Heart left ventricle (tissue), 16 donors: ENCODE results near the gene CPEB4. TPM values are rescaled to one million over a fixed set of nuclear protein-coding genes. Genes with fewer than 3 reads are reported as not detected.

Experiments
- ATAC-seq, 4 donors: fragments of 200-7000 bp; cut with Tn5 transposase; one replicate each; pipeline ENCODE4 v1.9.1; 2020 to 2022; ENCODE audit warnings: moderate library complexity in 4 of 4, mild to moderate bottlenecking in 3 of 4, moderate number of reproducible peaks in 1 of 4
- DNase-seq, 5 donors: peaks; one replicate each; pipeline ENCODE4 v3.0.0-alpha.2; 2020
- H3K27ac ChIP-seq, 12 donors: fragments of 200-600 bp; sonication (generic) in 4 of 12; one replicate each; pipeline versions ENCODE4 v1.5.0 to v1.8.0; 2016 to 2022; ENCODE audit warnings: mild to moderate bottlenecking in 2 of 12
- H3K27me3 ChIP-seq, 9 donors: fragments of 200-600 bp; sonication (generic) in 2 of 9; one replicate each; pipeline versions ENCODE4 v1.5.1 to v1.8.0; 2016 to 2022; ENCODE audit warnings: mild to moderate bottlenecking in 3 of 9
- H3K36me3 ChIP-seq, 9 donors: fragments of 200-600 bp; sonication (generic) in 2 of 9; one replicate each; pipeline versions ENCODE4 v1.5.0 to v1.8.0; 2018 to 2022; ENCODE audit warnings: mild to moderate bottlenecking in 2 of 9
- H3K4me1 ChIP-seq, 12 donors: fragments of 200-600 bp; sonication (generic) in 4 of 12; one replicate each; pipeline versions ENCODE4 v1.5.0 to v1.8.0; 2016 to 2022; ENCODE audit warnings: mild to moderate bottlenecking in 3 of 12
- H3K4me3 ChIP-seq, 12 donors: fragments of 200-600 bp; sonication (generic) in 4 of 12; one replicate each; pipeline versions ENCODE4 v1.5.0 to v1.8.0; 2017 to 2022; ENCODE audit warnings: mild to moderate bottlenecking in 9 of 12, moderate library complexity in 4 of 12
- H3K9me3 ChIP-seq, 12 donors: fragments of 200-600 bp; sonication (generic) in 4 of 12; one replicate each; pipeline versions ENCODE4 v1.5.0 to v1.8.0; 2016 to 2022; ENCODE audit warnings: mild to moderate bottlenecking in 1 of 12
- CTCF ChIP-seq, 12 donors: fragments of 200-600 bp; sonication (generic) in 4 of 12; IDR thresholded peaks; one replicate each; pipeline versions ENCODE4 v1.5.0 to v1.8.0; 2018 to 2022; ENCODE audit warnings: antibody characterized with exemption in 12 of 12, mild to moderate bottlenecking in 5 of 12
- POLR2A ChIP-seq, 2 donors: fragments of 450-650 bp; IDR thresholded peaks; one replicate each; pipeline ENCODE4 v1.6.1; 2017; ENCODE audit warnings: antibody characterized with exemption in 2 of 2, mild to moderate bottlenecking in 2 of 2, moderate library complexity in 2 of 2
- WGBS, 4 donors: extraction: QIAGEN DNeasy Blood & Tissue Kit in 2 of 4; methylation state at CpG; one replicate each; pipeline versions ENCODE4 v1.1.5 to v1.1.7; 2013 to 2018; 5-methylcytosine and 5-hydroxymethylcytosine counted together
- intact Hi-C, 10 donors: fragments of 100-400 bp; cut with DNase I; formaldehyde crosslinking; loops; one replicate each; pipeline versions ENCODE4 v1.11.1 to v1.14.2; 2022
- polyA plus RNA-seq, 2 donors: library from polyadenylated mRNA; stranded (reverse); fragments of 200-250 nt; gene quantifications; one replicate each; pipeline ENCODE4 v1.2.3, GENCODE V29; 2013
- total RNA-seq, 9 donors: library from RNA; depleted of rRNA in 2 of 9; stranded (reverse); fragments of >200 nt in 2 of 9; fragmentation: NEBNext Ultra II Directional in 3 of 9; extraction: Animal tissue kit (Norgen Biotek cat#: 25700) in 3 of 9; gene quantifications; one replicate each; pipeline versions ENCODE4 v1.1.0 to v1.2.4, GENCODE V29; 2016 to 2023
- donor health status: ischemic (EF 13 %, LVEDD 7.1; RV severe dilation, severe dysfunction).
- donor health status: healthy with polysubstance abuse.
- donor health status: DM: no; HTN: yes; CAD: no.
- donor health status: DM: no; HTN: no; CAD: no.
- donor health status: ischemic (EF 25% LVEDD 6.9; RV normal size, moderate dysfunction).
- donor health status: ischemic (EF 25% LVEDD 5.7; RV mildly dilated, moderate dysfunction).
- donor health status: healthy.
- donor health status: DM: yes; HTN: yes; CAD: no.
- donor health status: ischemic (EF 35%, LVEDD 5.7; RV mildly dilated, moderate dysfunction).
- donor health status: nonischemic (EF 11% LVEDD 7.7; RV severe dilation, severe dysfunction).
- donor health status: DM: yes; HTN: yes; CAD: no.
- donor health status: PGD.
- donor health status: ischemic (EF 29% LVEDD 5.4; RV normal size, mild dysfunction).
- donor health status: nonischemic (EF 23%, LVEDD 6.1; RV moderate dilation, normal function).

CPEB4 gene
- total and polyA plus RNA-seq, 11 donors: 28.7 to 217 (median 168) TPM

GRCh38 chr5:173848986-173849596 lies 39.1 kb upstream of the CPEB4 start:
- 94 to 98% (median 97%) methylated on average over 2 of the region's 2 CpGs for WGBS, 4 donors
- Histone ChIP-seq H3K27ac (no peak overlapping the region), H3K4me1 (no peaks in the 10 kb centered on the region), H3K36me3 (no peaks in the 10 kb centered on the region), H3K27me3 (no peaks in the 10 kb centered on the region), H3K9me3 (peaks cover 0 to 11% (median 0%) of the 10 kb centered on the region in 12 donors), H3K4me3 (no peak overlapping the region)
- DNase-seq (no peak), ATAC-seq (no peak)
- TF ChIP-seq CTCF (IDR thresholded peaks at IDR 0.05): no peak
- TF ChIP-seq POLR2A (IDR thresholded peaks at IDR 0.05): no peak
- intact Hi-C loops: no loop called here

GRCh38 chr5:173849908-173850307 lies 38.2 kb upstream of the CPEB4 start:
- Histone ChIP-seq H3K27me3 (no peaks in the 10 kb centered on the region), H3K27ac (no peak overlapping the region), H3K4me1 (no peaks in the 10 kb centered on the region), H3K36me3 (no peaks in the 10 kb centered on the region), H3K4me3 (no peak overlapping the region), H3K9me3 (peaks cover 0 to 11% (median 0%) of the 10 kb centered on the region in 12 donors)
- no peak for ATAC-seq
- DNase-seq: no peak
- intact Hi-C loops: loop anchor here in 2 of 10 donors (5.0 kb wide), 2 partner anchors 68 to 73 kb away; no protein-coding TSS in a partner anchor
- 93 to 96% (median 95%) methylated on average over 4 of the region's 4 CpGs for WGBS, 4 donors
- TF ChIP-seq POLR2A (IDR thresholded peaks at IDR 0.05) (no peak), CTCF (IDR thresholded peaks at IDR 0.05) (no peak)

- DNase-seq: no peak
- WGBS, 4 donors: 44 to 63% (median 60%) methylated on average over 6 of the region's 6 CpGs
- ATAC-seq: no peak
- TF ChIP-seq CTCF (IDR thresholded peaks at IDR 0.05) (no peak), POLR2A (IDR thresholded peaks at IDR 0.05) (no peak)
- Histone ChIP-seq H3K9me3 (peaks cover 0 to 11% (median 0%) of the 10 kb centered on the region in 12 donors), H3K4me1 (no peaks in the 10 kb centered on the region), H3K27ac (no peak overlapping the region), H3K4me3 (no peak overlapping the region), H3K27me3 (no peaks in the 10 kb centered on the region), H3K36me3 (no peaks in the 10 kb centered on the region)
- intact Hi-C loops: loop anchor here in 2 of 10 donors (5.0 kb wide), 2 partner anchors 68 to 73 kb away; no protein-coding TSS in a partner anchor
Observed at GRCh38 chr5:173850659-173851058, 37.5 kb upstream of the CPEB4 start.

- Histone ChIP-seq H3K36me3 (no peaks in the 10 kb centered on the region), H3K4me3 (no peak overlapping the region), H3K27me3 (no peaks in the 10 kb centered on the region), H3K4me1 (no peaks in the 10 kb centered on the region), H3K27ac (no peak overlapping the region), H3K9me3 (peaks cover 0 to 11% (median 0%) of the 10 kb centered on the region in 12 donors)
- intact Hi-C loops: loop anchor here in 2 of 10 donors (5.0 kb wide), 2 partner anchors 69 to 74 kb away; no protein-coding TSS in a partner anchor
- WGBS, 4 donors: 59 to 76% (median 69%) methylated on average over 10 of the region's 10 CpGs
- no peak for DNase-seq
- TF ChIP-seq POLR2A (IDR thresholded peaks at IDR 0.05) (no peak), CTCF (IDR thresholded peaks at IDR 0.05) (no peak)
- no peak for ATAC-seq
Observed at GRCh38 chr5:173851595-173852243, 36.4 kb upstream of the CPEB4 start.
